Occipital lobe (tissue), 2 donors: Measurements from ENCODE around the gene GSS. TPM values are rescaled to one million over a fixed set of nuclear protein-coding genes. Genes with fewer than 3 reads are reported as not detected.
"Not testable (repeated sequence)": the region's sequence is repeated elsewhere in the genome, so short reads cannot be mapped to it uniquely, and the experiment has no call there.

Experiments used
- DNase-seq: peaks from one replicate; lab custom pipeline; 2025; lab: John Stamatoyannopoulos, UW
- total RNA-seq: library from RNA; depleted of rRNA; stranded (reverse); fragments of >200 nt; gene quantifications from one replicate; pipeline ENCODE4 v1.2.3, GENCODE V29; 2014

The GSS gene
- total RNA-seq, 1 donor from 2014 or later = 41.5 TPM

DNA sequence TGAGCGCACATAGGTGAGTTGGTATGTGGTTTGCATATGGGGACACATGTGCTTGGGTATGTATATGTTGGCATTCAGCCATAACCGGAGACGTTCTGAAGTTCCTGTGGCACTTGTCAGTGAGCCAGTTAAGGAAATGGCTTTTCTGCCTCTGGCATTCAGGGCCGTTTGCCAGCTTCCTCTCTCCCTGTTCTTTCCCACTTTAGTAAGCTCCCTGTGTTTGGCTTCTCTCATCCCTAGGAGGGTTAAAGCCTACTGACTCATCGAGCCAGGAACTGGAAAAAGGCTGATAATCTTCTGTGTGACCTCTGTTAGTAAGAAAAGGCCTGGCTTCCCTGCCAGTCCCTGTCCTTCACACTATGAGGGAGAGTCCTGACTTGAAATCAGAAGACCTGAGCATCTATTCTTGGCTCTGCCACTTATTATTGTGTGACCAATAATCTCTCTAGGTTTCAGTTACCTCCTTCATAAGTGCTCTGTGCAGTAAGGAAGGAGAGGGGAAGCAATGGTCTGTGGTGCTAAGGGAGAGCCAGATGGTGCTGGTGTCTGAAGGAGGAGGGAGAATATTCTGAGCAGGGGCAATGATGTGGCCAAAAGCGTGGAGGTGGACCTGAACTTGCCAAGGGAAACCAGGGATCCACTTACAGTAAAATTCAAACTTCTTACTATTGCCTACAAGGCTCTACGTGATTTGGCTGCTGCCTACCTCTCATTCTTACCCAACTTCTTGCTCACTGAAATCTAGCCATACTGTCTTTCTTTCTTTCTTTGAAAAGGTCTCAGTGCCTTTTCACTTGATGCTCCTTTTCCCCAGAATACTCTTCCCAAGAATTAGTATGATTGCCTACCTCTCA lies 47.8 kb downstream of the GSS start:
- DNase-seq = no peak

DNA sequence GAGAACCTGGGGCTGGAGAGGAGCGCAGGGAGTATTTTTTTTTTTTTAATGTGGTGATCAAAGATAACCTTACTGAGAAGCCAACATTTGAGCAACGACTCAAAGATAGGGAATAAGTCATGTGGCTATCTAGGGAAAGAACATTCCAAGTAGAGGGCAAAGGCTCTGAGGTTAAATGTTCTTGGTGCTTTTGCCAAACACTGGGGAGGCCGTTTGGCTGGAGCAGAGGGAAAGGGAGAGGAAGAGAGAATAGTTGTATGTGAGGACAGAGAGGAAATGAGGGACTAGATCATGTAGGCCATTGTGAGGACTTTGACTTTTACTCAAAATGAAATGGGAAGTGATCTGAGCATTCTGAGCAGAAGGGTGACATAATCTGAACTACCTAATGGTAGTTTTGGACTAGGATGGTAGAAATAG lies 51.4 kb downstream of the GSS start:
- DNase-seq = no peak

DNA sequence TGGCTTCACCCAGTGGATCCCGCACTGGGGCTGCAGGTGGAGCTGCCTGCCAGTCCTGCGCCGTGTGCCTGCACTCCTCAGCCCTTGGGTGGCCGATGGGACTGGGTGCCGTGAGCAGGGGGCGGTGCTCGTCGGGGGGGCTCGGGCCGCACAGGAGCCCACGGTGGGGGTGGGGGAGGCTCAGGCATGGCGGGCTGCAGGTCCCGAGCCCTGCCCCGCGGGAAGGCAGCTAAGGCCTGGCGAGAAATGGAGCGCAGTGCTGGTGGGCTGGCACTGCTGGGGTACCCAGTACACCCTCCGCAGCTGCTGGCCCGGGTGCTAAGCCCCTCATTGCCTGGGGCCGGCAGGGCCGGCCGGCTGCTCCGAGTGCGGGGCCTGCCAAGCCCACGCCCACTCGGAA lies 56.9 kb downstream of the GSS start:
- DNase-seq = not testable (repeated sequence)

DNA sequence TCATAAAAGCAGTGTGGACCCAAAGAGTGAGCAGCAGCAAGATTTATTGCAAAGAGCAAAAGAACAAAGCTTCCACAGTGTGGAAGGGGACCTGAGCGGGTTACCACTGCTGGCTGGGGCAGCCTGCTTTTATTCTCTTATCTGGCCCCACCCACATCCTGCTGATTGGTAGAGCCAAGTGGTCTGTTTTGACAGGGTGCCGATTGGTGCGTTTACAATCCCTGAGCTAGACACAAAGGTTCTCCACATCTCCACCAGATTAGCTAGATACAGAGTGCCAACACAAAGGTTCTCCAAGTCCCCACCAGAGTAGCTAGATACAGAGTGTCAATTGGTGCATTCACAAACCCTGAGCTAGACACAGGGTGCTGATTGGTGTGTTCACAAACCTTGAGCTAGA lies 57.5 kb downstream of the GSS start:
- not testable (repeated sequence) for DNase-seq

DNA sequence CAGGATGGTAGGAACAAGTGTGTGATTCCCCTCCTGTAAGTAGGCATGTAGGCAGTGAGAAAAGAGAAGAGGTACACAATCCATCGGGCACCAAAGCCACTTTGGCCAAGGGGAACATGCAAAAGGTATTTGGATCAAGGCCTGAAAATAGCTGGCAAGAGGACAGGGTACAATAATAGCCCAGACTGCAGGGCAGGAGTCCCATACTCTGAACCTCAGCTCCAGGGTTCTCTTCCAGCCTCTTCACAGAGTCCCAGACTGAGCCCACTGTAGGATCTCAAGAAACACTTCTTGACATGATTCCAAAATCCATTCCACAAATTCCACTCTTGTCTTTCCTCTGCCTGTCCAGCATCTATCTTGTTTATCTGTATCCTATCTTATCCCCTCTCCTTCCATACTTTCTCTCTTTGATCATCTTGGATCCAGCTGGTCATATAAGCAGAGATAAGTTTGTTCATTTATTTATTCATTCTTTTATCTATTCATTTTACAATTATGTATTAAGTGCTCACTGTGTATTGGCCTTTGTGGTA lies 59.5 kb downstream of the GSS start:
- no peak for DNase-seq

DNA sequence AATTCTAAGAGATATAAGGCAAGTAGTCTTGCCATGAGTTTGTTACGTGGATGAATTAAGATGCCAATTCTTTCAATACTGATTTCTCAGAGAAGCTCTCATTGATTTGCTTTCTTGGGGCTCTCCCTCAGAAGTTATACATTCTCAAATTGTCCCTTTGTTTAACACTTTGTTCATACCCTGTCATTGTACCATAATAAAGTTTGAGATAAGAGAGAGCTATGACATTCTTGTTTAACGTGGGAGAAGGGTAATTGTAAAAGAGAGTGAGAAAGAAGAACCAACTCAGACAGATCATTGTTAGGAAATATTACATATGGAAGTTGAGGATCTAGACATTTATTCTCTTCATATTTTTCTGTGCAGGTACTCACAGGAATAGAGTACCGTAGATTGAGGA lies 60.1 kb downstream of the GSS start:
- DNase-seq = no peak

DNA sequence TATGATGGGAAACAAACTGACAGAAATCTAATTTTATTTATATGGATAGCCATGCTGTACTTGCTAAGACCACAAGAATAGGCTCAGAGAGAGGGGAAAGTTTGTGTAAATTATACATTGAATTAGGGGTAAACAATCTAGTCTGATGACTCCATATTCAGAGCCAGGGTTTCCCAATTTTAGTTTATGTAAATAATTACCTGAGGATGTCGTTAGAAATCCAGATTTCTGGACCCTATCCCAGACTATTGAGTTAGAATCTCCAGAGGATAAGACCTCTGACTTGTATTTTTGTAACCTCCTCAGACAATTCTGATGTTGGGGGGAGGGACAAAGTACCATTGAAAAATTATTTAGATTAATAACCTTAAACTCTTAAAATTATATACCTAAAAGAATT lies 60.9 kb downstream of the GSS start:
- no peak for DNase-seq

DNA sequence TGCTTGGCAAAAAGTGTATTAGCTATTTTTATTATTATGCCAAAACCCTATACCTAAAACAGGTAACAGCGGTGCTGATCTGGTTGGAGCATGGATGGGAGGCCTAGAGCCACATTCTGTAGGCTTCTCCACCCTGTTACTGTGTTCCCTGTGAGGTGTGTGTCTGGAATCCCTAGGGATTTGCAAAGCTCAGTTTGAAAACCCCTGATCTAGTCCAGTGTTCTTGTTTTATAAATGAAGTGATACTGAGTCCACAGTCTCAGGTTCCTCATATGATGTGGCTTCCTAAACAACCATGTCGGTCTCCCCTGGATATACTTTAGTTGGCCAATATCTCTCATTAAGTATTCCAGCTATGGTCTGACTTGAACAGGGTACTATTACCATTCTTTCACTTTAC lies 62.9 kb downstream of the GSS start:
- DNase-seq = no peak

DNA sequence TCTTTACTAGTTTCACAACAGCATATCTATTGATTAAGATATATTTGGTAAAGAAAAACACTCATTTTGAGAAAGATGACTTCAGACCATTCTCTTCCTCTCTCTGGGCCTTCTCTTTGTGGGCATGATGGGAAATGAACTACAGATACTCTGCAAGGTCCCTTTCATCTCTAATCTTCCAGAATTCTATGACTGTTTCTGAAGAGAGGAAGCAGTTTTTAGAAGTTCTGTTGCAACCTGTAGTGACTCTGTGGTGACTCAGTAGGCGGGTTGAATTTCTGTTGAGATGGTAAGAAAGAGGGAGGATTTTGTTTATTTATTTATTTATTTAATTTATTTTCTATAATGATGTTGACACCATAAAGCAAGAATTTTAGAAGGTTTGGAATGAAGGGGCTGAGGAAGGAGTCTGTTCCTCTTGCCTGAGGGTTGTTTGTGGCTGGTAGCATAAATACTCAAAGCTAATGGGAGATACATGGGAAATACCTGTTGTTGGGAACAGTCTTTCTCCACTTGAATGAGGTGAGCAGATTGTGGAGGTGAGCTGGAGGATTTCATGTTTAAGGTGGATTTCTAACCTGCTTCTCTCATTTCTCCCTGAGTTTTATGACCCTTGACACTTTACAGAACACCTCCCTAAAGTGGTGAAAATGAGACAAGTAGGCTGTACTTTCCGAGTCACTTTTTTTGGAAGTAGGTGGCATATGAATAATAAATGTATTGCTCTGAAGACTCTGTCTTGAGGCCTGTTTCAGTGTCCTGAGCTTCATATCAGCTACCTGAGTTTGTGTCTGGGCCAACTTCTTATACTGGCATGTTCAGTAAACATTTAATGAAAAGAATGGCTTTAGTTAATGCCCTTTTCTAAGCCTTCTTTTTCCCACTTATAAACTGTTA lies 64.2 kb downstream of the GSS start:
- DNase-seq = no peak

DNA sequence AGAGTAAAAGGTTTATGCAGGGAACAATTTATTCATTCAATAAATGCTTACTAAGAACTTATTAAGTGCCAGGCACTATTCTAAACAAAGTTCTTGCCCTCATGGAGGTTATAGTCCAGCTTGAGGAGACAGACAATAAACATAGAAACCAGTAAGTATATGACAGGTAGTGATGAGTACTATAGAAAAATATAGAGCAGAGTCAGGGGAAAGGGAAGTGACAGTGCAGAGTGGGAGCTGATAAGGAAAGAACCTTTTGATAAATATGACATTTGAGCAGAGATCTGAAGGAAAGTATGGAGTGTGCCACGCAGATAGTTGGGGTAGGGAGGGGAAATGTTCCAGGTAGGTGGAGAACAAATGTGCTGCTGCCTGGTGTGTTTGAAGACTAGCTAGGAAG lies 67.1 kb downstream of the GSS start:
- DNase-seq = no peak

DNA sequence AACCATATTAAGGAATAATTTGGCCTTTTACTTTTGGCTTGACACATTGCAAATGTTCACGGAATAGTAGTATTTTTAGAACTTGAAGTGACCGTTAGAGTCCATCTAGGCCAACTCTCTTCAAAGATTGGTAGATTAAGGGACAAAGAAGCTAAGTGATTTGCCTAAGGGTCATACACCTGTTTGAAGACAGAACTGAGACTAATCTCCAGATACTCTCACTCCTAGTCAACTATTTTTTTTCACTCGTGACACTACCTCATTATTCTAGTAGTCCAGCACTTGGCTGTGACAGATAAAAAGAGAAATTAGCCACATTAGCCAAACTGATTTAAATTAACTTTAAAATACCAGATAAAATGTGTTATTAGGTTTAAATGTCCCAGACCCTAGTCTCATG lies 68.6 kb downstream of the GSS start:
- no peak for DNase-seq

DNA sequence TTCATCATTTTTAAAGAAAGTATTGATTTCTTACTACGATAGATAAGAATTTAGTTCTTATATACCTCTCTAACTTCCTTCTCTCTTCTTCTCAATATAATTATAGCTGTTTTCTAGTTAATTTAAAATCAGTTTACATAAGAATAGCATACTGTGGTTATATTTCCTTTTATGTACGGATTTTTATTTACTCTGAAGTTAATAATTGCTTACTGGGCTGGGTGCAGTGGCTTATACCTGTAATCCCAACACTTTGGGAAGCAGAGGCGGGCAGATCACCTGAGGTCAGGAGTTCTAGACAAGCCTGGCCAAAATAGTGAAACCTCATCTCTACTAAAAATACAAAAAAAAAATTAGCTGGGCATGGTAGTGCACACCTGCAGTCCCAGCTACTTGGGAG lies 69.5 kb downstream of the GSS start:
- no peak for DNase-seq

DNA sequence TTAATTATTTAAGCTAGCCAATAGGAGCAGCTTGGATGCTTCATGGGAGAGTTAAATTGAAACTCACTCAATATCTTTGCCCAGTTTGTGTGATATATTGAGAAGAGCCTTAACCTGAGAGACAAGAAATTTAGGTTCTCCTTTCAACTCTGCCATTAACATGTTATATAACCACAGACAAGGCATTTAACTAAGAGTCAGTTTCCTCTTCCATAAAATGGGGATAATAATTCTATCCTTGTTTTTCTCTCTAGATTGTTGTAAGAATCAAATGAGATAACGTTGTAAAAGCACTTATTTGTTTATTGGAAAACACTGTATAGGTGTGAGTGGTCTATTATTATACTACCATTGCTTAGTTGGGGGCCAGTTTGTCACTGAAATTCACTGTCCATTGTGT lies 71.3 kb downstream of the GSS start:
- DNase-seq = no peak

DNA sequence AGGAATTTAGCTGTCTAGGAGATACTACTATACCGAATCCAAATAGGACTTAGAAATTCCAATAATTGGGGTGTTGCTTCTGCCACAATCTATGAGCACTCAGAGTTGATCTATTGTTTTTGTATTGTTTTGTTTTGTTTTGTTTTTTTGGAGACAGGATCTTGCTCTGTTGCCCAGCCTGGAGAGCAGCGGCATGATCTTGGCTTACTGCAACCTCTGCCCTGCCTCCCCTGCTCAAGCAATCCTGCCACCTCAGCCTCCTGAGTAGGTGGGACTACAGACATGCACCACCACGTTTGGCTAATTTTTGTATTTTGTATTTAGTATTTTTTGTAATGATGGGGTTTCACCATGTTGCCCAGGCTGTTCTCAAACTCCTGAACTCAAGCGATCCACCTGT lies 71.8 kb downstream of the GSS start:
- DNase-seq = no peak

DNA sequence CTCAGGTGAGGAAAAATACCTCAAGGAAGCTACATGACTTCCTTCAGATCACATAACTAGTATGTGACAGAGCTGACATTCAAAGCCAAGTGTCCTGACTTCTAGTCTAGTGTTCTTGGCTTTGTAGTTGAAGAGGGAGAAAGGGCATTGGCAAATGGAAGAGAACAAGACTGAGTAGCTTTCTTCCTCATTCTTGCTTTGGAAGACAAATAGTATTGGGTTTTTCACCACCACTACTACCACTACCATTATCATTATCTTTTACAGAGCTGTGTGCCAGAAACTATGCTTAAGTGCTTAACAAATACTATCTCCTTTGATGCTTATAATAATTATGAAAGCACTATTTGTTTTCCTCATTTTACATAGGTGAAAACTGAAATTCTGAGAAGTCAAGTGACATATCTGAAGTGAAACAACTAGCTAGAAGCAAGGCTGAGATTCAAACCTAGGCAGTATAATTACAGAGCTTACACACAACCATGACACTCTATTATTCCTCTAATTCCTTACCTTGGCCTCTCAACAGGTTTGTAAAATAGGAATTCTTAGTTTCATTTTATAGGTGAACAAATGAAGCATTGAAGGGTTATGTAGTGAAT lies 72.4 kb downstream of the GSS start:
- no peak for DNase-seq

DNA sequence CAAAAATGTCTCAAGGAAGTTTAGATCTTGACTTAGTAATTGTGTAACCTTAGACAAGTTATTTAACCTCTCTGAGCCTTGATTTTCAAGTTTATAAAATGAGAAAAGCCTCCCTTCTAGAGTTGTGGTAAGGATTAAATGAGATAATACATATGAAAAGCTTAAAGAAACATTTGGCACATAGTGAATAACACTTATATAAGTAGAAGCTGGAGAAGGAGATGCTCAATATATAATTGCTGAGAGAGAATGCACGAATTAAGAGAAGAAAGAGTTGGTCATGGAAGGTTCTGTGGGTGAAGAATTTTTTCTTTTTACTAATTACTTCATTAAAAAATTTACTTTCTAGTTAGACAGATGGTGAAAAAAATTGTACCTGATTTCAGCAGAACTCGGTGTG lies 73.9 kb downstream of the GSS start:
- no peak for DNase-seq

DNA sequence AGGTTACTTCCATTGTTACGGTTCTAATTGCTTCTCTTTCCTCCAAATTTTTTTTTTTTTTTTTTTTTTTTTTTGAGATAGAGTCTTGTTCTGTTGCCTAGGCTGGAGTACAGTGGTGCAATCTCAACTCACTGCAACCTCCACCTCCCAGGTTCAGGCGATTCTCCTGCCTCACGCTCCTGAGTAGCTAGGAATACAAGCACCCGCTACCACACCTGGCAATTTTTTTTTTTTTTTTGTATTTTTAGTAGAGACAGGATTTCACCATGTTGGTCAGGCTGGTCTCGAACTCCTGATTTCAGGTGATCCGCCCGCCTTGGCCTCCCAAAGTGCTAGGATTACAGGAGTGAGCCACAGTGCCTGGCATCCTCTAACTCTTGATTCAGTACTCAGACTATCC lies 74.6 kb downstream of the GSS start:
- DNase-seq = not testable (repeated sequence)

DNA sequence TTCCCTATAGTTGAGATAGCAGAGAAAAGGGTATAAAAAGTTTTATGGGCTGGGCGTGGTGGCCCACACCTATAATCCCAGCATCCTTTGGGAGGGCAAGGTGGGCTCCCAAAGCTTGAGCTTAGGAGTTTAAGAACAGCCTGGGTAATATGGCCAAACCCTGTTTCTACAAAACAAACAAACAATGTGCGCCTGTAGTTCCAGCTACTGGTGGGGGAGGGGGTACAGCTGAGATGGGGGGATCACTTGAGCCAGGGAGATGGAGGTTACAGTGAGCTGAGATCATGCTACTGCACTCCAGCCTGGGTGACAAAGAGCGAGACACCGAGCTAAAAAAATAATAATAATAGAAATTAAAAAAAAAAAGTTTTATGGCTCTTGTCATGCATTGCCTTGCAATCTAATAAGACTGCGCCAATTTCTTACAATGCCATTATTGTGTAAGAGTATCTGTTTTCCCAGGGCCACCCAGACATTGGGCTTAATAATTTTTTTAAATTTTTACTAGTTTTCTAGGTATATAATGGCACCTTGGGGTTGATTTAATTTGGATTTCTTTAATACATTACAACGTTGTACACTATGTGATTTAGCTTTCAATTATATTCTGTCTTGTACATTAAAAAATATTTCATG lies 75.3 kb downstream of the GSS start:
- no peak for DNase-seq
